ENCODE measurements around the gene ASPHD1.

The ASPHD1 gene

GRCh38 chr16:29898804-29899515, 1.3 kb upstream of the ASPHD1 start:
- peak overlapping the region; percentile 22 for H3K4me3 ChIP-seq (ENCODE audit: low read depth, low read length)
- no peak overlapping the region for H3K4me2 ChIP-seq (ENCODE audit: low read length)
- H3K27ac ChIP-seq: peak overlapping the region; percentile 97
- no peak for TF ChIP-seq CTCF (IDR thresholded peaks at IDR 0.05)
- no peaks in the 10 kb centered on the region for H3K79me2 ChIP-seq
- H3K36me3 ChIP-seq (ENCODE audit: control insufficient read depth, insufficient read depth, low read length): no peaks in the 10 kb centered on the region
- H2AFZ ChIP-seq: peak overlapping the region; percentile 97
- H3K9me3 ChIP-seq (ENCODE audit: control insufficient read depth, low read length): no peaks in the 10 kb centered on the region
- H3K27me3 ChIP-seq (ENCODE audit: control insufficient read depth, insufficient read depth, low read length): no peaks in the 10 kb centered on the region
- H3K9ac ChIP-seq: peak overlapping the region; percentile 64
- peaks cover 11% of the 10 kb centered on the region for H3K4me1 ChIP-seq

GRCh38 chr16:29899516-29900101, 679 bp upstream of the ASPHD1 start, which contains the start of gene SEZ6L2:
Gene SEZ6L2 (minus strand): TSS chr16:29899550. CDS start chr16:29899019, 531 bp downstream.
- Histone ChIP-seq H2AFZ (peak within 1 kb of the TSS; percentile 97), H3K36me3 (ENCODE audit: control insufficient read depth, insufficient read depth, low read length) (no peaks in the 10 kb centered on the region), H3K4me2 (ENCODE audit: low read length) (peak within 1 kb of the TSS; percentile 56), H3K27ac (peak within 1 kb of the TSS; percentile 97), H3K79me2 (no peaks in the 10 kb centered on the region), H3K9me3 (ENCODE audit: control insufficient read depth, low read length) (no peaks in the 10 kb centered on the region), H3K4me3 (ENCODE audit: low read depth, low read length) (peak within 1 kb of the TSS; percentile 22), H3K9ac (peak within 1 kb of the TSS; percentile 64), H3K4me1 (peaks cover 11% of the 10 kb centered on the region), H3K27me3 (ENCODE audit: control insufficient read depth, insufficient read depth, low read length) (no peaks in the 10 kb centered on the region)
- TF ChIP-seq CTCF (IDR thresholded peaks at IDR 0.05): peak; percentile 38

GRCh38 chr16:29900888-29901606, 759 bp downstream of the ASPHD1 start:
- no peak overlapping the region for H3K9ac ChIP-seq
- no peaks in the 10 kb centered on the region for H3K9me3 ChIP-seq (ENCODE audit: control insufficient read depth, low read length)
- H3K4me1 ChIP-seq: peaks cover 11% of the 10 kb centered on the region
- H3K27ac ChIP-seq: peak overlapping the region; percentile 97
- H2AFZ ChIP-seq: peak overlapping the region; percentile 97
- H3K36me3 ChIP-seq (ENCODE audit: control insufficient read depth, insufficient read depth, low read length): no peaks in the 10 kb centered on the region
- no peaks in the 10 kb centered on the region for H3K79me2 ChIP-seq
- no peaks in the 10 kb centered on the region for H3K27me3 ChIP-seq (ENCODE audit: control insufficient read depth, insufficient read depth, low read length)
- peak overlapping the region; percentile 56 for H3K4me2 ChIP-seq (ENCODE audit: low read length)
- no peak overlapping the region for H3K4me3 ChIP-seq (ENCODE audit: low read depth, low read length)
- no peak for TF ChIP-seq CTCF (IDR thresholded peaks at IDR 0.05)

- H3K79me2 ChIP-seq: no peaks in the 10 kb centered on the region
- no peak overlapping the region for H3K4me3 ChIP-seq (ENCODE audit: low read depth, low read length)
- no peak overlapping the region for H2AFZ ChIP-seq
- no peak overlapping the region for H3K9ac ChIP-seq
- no peak overlapping the region for H3K27ac ChIP-seq
- H3K4me2 ChIP-seq (ENCODE audit: low read length): no peak overlapping the region
- no peaks in the 10 kb centered on the region for H3K27me3 ChIP-seq (ENCODE audit: control insufficient read depth, insufficient read depth, low read length)
- no peak for TF ChIP-seq CTCF (IDR thresholded peaks at IDR 0.05)
- no peaks in the 10 kb centered on the region for H3K36me3 ChIP-seq (ENCODE audit: control insufficient read depth, insufficient read depth, low read length)
- H3K9me3 ChIP-seq (ENCODE audit: control insufficient read depth, low read length): no peaks in the 10 kb centered on the region
- H3K4me1 ChIP-seq: peaks cover 11% of the 10 kb centered on the region
These were observed 1.3 kb downstream of the ASPHD1 start for GRCh38 chr16:29901607-29901945.

All from parathyroid adenoma (tissue), 2 donors.